Activated naive CD4-positive, alpha-beta T cell treated with anti-CD3 and anti-CD28 coated beads, Interleukin-2, amount 50 U/mL, for 24 hours (primary cell): ENCODE results near the gene NES.

Experiments used
- H3K27ac Mint-ChIP-seq: one replicate; pipeline ENCODE4 v1.8.0; 2021; ENCODE audit warnings: mild to moderate bottlenecking, mixed read lengths
- H3K27me3 Mint-ChIP-seq: one replicate; pipeline ENCODE4 v1.8.0; 2021; ENCODE audit warnings: mixed read lengths
- H3K36me3 Mint-ChIP-seq: one replicate; pipeline ENCODE4 v1.8.0; 2021; ENCODE audit warnings: mixed read lengths
- H3K4me1 Mint-ChIP-seq: one replicate; pipeline ENCODE4 v1.8.0; 2021; ENCODE audit warnings: mixed read lengths
- H3K4me3 Mint-ChIP-seq: one replicate; pipeline ENCODE4 v1.8.0; 2021; ENCODE audit warnings: mild to moderate bottlenecking, mixed read lengths
- H3K9me3 Mint-ChIP-seq: one replicate; pipeline ENCODE4 v1.8.0; 2021; ENCODE audit warnings: mixed read lengths

The NES gene

DNA sequence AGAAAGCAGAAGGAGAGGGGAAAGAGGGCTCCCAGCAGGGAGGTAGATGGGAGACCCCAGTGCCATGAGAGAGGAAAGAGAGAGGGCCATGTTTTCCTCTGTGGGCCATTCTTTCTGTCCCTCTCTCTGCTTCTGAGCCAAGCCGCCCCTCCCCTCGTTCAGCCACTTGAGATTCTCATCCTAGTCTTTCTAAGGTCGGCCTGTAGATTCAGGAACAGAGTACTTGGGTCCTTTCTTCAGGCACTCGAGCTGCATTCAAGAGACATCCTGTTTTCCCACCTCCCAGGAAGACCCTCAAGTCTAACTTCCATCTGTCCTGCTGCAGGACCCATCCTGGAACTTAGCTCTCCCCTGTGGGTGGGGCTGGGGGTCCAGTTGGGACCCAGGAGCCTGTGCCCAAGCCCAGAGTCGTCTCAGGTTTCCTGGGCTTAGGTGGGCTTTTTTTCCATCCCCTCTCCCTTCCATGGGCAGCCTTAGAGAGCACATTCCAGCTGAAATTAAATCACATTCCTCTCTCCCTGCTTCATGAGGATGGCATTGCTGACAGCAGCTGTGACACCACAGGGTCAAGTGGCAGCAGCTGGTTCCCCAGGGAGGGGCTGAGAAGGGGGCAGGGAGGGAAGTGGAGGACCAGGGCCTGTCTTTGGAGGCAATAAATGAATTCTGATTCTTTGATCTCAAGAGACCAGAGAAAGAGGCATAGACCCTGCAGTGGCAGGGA lies 13.0 kb downstream of the NES start:
- Mint-ChIP-seq H3K4me3 (no peak overlapping the region), H3K4me1 (peaks cover 30% of the 10 kb centered on the region), H3K9me3 (no peaks in the 10 kb centered on the region), H3K36me3 (no peaks in the 10 kb centered on the region), H3K27ac (no peak overlapping the region), H3K27me3 (no peaks in the 10 kb centered on the region)

DNA sequence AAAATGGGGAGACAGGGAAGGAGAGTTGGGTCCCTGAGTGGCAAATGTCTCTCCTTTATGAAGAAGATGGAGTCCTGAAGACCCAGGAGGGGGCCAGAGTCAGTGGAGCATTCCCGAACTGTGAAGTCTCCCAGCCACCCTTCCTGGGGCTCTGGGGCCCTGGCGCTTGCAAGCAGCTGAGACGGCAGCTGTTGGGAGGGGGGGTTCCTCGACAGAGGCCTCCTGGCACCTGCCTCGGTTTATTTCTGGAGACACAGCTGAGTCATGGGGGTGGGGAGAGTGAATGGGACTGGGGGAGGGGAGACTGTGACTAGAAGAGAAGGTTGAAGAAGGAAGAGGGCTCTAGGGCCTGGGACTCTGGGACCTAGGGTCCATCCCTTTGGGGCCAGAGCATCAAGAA lies 14.0 kb downstream of the NES start:
- no peaks in the 10 kb centered on the region for H3K27me3 Mint-ChIP-seq
- no peak overlapping the region for H3K4me3 Mint-ChIP-seq
- H3K9me3 Mint-ChIP-seq = no peaks in the 10 kb centered on the region
- no peaks in the 10 kb centered on the region for H3K36me3 Mint-ChIP-seq
- H3K27ac Mint-ChIP-seq = no peak overlapping the region
- H3K4me1 Mint-ChIP-seq = peaks cover 30% of the 10 kb centered on the region

DNA sequence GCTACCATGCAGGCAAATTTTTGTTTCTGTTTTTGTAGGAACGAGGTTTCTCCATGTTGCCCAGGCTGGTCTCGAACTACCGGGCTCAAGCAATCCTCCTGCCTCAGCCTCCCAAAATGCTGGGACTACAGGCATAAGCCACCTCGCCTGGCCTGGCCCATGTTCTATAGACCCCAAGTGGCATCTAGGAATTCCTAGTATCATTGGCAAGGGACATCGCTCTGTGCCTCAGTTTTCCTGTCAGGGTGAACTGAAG lies 14.5 kb downstream of the NES start:
- H3K36me3 Mint-ChIP-seq = no peaks in the 10 kb centered on the region
- H3K27ac Mint-ChIP-seq = no peak overlapping the region
- H3K4me1 Mint-ChIP-seq = peaks cover 30% of the 10 kb centered on the region
- no peaks in the 10 kb centered on the region for H3K9me3 Mint-ChIP-seq
- no peaks in the 10 kb centered on the region for H3K27me3 Mint-ChIP-seq
- no peak overlapping the region for H3K4me3 Mint-ChIP-seq

- H3K27me3 Mint-ChIP-seq = peaks cover 4% of the 10 kb centered on the region
- H3K4me3 Mint-ChIP-seq = no peak overlapping the region
- no peaks in the 10 kb centered on the region for H3K36me3 Mint-ChIP-seq
- H3K4me1 Mint-ChIP-seq = peaks cover 35% of the 10 kb centered on the region
- no peaks in the 10 kb centered on the region for H3K9me3 Mint-ChIP-seq
- H3K27ac Mint-ChIP-seq = no peak overlapping the region
Observed at GRCh38 chr1:156662005-156662799, 15.0 kb downstream of the NES start.

DNA sequence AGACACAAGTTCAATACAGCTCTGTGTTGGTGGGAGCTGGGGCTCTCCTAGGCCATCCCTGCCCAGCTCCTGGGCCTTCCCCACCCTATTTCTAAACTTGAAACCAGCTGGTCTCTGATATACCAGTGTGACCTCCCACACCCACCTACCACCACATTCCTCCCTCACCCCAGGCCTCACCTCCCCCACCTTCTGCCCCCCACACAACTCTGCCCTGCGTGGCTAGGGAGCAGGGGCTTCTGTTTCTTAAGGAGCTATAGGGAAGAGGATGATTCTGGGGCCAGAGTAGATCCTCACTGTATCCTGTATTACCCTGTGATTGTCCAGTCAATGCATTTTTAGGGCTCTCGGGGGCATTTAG lies 16.5 kb downstream of the NES start:
- H3K27ac Mint-ChIP-seq = no peak overlapping the region
- no peaks in the 10 kb centered on the region for H3K36me3 Mint-ChIP-seq
- peak overlapping the region; percentile 47 for H3K4me3 Mint-ChIP-seq
- H3K27me3 Mint-ChIP-seq = peaks cover 13% of the 10 kb centered on the region
- no peaks in the 10 kb centered on the region for H3K9me3 Mint-ChIP-seq
- peaks cover 50% of the 10 kb centered on the region for H3K4me1 Mint-ChIP-seq

GRCh38 chr1:156659988-156660751 lies 17.0 kb downstream of the NES start:
- no peaks in the 10 kb centered on the region for H3K36me3 Mint-ChIP-seq
- peaks cover 51% of the 10 kb centered on the region for H3K4me1 Mint-ChIP-seq
- H3K27me3 Mint-ChIP-seq = peaks cover 18% of the 10 kb centered on the region
- H3K9me3 Mint-ChIP-seq = no peaks in the 10 kb centered on the region
- H3K27ac Mint-ChIP-seq = peak overlapping the region; percentile 94
- peak overlapping the region; percentile 45 for H3K4me3 Mint-ChIP-seq

- Mint-ChIP-seq H3K9me3 (no peaks in the 10 kb centered on the region), H3K27ac (no peak overlapping the region), H3K4me1 (peaks cover 51% of the 10 kb centered on the region), H3K36me3 (no peaks in the 10 kb centered on the region), H3K4me3 (peak overlapping the region; percentile 45), H3K27me3 (peaks cover 21% of the 10 kb centered on the region)
Observed at GRCh38 chr1:156659661-156659987, 17.6 kb downstream of the NES start.

GRCh38 chr1:156658945-156659574 lies 18.1 kb downstream of the NES start:
- Mint-ChIP-seq H3K9me3 (no peaks in the 10 kb centered on the region), H3K27me3 (peaks cover 25% of the 10 kb centered on the region), H3K4me3 (no peak overlapping the region), H3K27ac (no peak overlapping the region), H3K4me1 (peaks cover 51% of the 10 kb centered on the region), H3K36me3 (no peaks in the 10 kb centered on the region)

GRCh38 chr1:156658496-156658895 lies 18.7 kb downstream of the NES start:
- Mint-ChIP-seq H3K27ac (peak overlapping the region; percentile 46), H3K4me3 (no peak overlapping the region), H3K9me3 (no peaks in the 10 kb centered on the region), H3K36me3 (no peaks in the 10 kb centered on the region), H3K27me3 (peaks cover 30% of the 10 kb centered on the region), H3K4me1 (peaks cover 51% of the 10 kb centered on the region)

GRCh38 chr1:156657741-156658319 lies 19.4 kb downstream of the NES start:
- Mint-ChIP-seq H3K27ac (no peak overlapping the region), H3K36me3 (no peaks in the 10 kb centered on the region), H3K4me3 (peak overlapping the region; percentile 87), H3K4me1 (peaks cover 51% of the 10 kb centered on the region), H3K27me3 (peaks cover 37% of the 10 kb centered on the region), H3K9me3 (no peaks in the 10 kb centered on the region)

DNA sequence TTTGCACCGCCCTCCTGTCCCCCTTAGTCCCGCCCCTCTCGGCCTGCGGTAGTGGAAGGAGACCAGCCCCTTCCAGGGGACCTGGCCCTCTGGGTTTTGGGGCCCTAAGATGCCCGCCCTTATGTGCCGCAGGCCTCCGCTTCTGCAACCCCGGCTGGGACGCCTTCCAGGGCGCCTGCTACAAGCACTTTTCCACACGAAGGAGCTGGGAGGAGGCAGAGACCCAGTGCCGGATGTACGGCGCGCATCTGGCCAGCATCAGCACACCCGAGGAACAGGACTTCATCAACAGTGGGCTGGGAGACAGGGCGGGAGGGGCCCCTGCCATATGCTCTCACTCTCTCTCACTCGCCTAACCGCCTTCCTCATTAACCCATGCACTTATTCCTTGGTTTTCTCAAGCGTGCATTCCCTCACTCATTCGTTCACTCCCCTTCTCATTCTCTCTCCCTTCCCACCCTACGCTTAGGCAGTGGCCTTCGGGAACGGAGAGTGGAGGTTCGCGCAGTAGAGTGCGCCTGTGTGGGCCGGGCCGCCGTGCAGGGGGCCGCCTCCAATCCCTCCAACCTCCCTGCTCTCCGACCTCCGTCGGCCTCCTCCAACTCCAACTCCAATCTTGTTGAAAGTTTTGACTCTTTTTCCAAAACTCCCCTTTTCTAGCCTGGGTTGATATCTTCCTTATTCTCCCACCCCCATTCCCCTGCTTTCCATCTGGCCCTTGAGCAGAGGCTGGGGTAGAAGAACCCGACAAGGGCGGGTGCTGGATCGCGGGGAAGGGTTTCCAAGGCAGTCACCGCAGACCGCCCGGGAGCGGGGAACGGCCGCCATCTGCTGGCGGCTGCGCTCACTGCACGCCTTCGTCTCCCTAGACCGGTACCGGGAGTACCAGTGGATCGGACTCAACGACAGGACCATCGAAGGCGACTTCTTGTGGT lies 20.1 kb downstream of the NES start:
- no peaks in the 10 kb centered on the region for H3K9me3 Mint-ChIP-seq
- H3K4me1 Mint-ChIP-seq = peaks cover 48% of the 10 kb centered on the region
- no peak overlapping the region for H3K27ac Mint-ChIP-seq
- peak overlapping the region; percentile 87 for H3K4me3 Mint-ChIP-seq
- no peaks in the 10 kb centered on the region for H3K36me3 Mint-ChIP-seq
- peaks cover 39% of the 10 kb centered on the region for H3K27me3 Mint-ChIP-seq

DNA sequence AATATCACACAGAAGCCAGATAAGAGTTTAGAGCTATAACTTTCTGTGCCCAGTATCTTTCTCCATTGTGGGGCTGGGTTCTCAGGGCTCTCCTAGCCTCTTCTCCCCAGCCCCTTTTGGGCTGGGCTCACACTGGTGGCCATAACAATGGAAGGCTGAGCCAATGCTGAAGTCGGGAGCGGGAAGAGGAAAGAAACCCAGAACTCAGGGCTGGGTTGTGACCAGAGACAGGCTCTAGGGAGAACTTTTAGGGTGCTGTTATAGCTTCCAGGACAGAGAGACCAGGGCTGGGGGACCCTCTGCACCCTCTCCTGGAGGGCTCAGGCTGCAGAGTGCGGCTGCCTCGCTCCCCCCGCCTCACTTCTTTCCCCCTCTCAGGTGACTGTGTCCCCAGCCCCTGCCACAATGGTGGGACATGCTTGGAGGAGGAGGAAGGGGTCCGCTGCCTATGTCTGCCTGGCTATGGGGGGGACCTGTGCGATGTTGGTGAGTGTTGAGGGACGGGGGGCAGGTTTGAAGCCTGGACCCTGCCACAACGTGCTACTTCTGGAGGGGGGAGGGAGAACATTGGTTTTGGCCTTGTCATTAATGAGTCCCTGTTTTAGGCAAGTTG lies 21.2 kb downstream of the NES start:
- no peak overlapping the region for H3K27ac Mint-ChIP-seq
- H3K27me3 Mint-ChIP-seq = peaks cover 44% of the 10 kb centered on the region
- peaks cover 39% of the 10 kb centered on the region for H3K4me1 Mint-ChIP-seq

DNA sequence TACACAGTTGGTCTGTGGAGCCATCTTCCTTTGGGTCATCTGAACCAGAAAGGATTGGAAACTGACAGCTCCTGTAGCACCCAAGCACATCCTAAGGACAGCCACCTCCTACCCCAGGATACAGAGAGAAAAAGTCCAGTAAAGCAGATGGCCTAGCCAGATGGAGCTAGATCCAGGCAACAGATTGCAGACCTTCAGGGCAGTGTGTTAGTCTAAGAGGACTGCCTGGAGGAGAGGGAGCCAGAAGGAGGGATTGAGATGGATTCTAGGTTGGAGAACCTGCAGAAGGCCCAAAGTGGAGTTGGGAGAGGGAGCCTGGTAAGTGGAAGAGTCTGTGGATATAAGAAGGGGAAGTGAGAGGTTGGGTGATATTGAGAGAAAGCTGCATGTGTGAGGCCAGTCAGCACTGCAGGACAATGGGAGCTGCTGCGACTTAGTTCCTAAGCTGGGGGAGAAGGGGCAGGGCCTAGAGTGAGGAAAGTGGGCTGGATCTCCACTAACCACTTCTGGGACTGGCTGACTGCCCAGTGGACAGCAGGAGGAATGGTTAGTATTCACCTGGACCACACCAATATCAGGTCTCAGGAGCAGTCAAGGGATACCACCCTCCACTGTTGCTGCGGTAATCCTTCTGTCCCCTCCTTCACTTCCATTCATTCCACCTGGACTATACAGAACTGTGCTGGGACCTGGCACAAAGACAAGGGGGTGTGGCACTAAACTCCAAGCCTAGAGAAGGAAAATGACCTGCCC lies 21.9 kb downstream of the NES start:
- no peaks in the 10 kb centered on the region for H3K36me3 Mint-ChIP-seq

More for the DNA sequence above, 21.2 kb downstream of the NES start:
- Mint-ChIP-seq H3K9me3 (no peaks in the 10 kb centered on the region), H3K36me3 (no peaks in the 10 kb centered on the region), H3K4me3 (peak overlapping the region; percentile 33)

GRCh38 chr1:156654700-156655099 lies 22.5 kb downstream of the NES start:
- peaks cover 49% of the 10 kb centered on the region for H3K27me3 Mint-ChIP-seq
- no peak overlapping the region for H3K4me3 Mint-ChIP-seq
- H3K27ac Mint-ChIP-seq = no peak overlapping the region
- H3K9me3 Mint-ChIP-seq = no peaks in the 10 kb centered on the region
- H3K4me1 Mint-ChIP-seq = peaks cover 26% of the 10 kb centered on the region
- H3K36me3 Mint-ChIP-seq = no peaks in the 10 kb centered on the region

More for the DNA sequence above, 21.9 kb downstream of the NES start:
- Mint-ChIP-seq H3K4me3 (peak overlapping the region; percentile 62), H3K27me3 (peaks cover 45% of the 10 kb centered on the region), H3K9me3 (no peaks in the 10 kb centered on the region), H3K4me1 (peaks cover 32% of the 10 kb centered on the region), H3K27ac (no peak overlapping the region)
